H9 (cell line): ENCODE measurements around the gene ZNF628. TPM values are rescaled to one million over a fixed set of nuclear protein-coding genes. Genes with fewer than 3 reads are reported as not detected.

Source experiments
- DNase-seq: peaks from one replicate; pipeline ENCODE4 v3.0.0-alpha.2; 2017
- H2AFZ ChIP-seq: one replicate; pipeline ENCODE4 v1.6.1; 2013; ENCODE audit warnings: mild to moderate bottlenecking, low read length, control low read depth, moderate library complexity
- H2AK5ac ChIP-seq: 2 replicates; pipeline ENCODE4 v1.6.1; 2013; ENCODE audit warnings: low read length, control low read depth, mixed read lengths; ENCODE audit not compliant: insufficient read length
- H2BK120ac ChIP-seq: one replicate; pipeline ENCODE4 v1.6.1; 2013; ENCODE audit warnings: low read depth, mild to moderate bottlenecking, low read length, control low read depth, inconsistent platforms; ENCODE audit not compliant: poor library complexity, severe bottlenecking
- H2BK12ac ChIP-seq: 2 replicates; pipeline ENCODE4 v1.6.1; 2013; ENCODE audit warnings: low read length, control low read depth, mixed read lengths, low read depth; ENCODE audit not compliant: insufficient read length
- H2BK15ac ChIP-seq: 2 replicates; pipeline ENCODE4 v1.6.1; 2013; ENCODE audit warnings: low read depth, low read length, control low read depth
- H2BK20ac ChIP-seq: one replicate; pipeline ENCODE4 v1.6.1; 2013; ENCODE audit warnings: low read depth, mild to moderate bottlenecking, low read length, control low read depth, inconsistent platforms; ENCODE audit not compliant: poor library complexity, severe bottlenecking
- H2BK5ac ChIP-seq: 2 replicates; pipeline ENCODE4 v1.6.1; 2013; ENCODE audit warnings: low read length, control low read depth, mixed read lengths; ENCODE audit not compliant: insufficient read length
- H3K14ac ChIP-seq: 2 replicates; pipeline ENCODE4 v1.6.1; 2013; ENCODE audit warnings: low read length, control low read depth; ENCODE audit not compliant: insufficient read depth
- H3K18ac ChIP-seq: 2 replicates; pipeline ENCODE4 v1.6.1; 2013; ENCODE audit warnings: low read depth, mild to moderate bottlenecking, mixed read lengths, low read length, control low read depth; ENCODE audit not compliant: insufficient read length
- H3K23ac ChIP-seq: 2 replicates; pipeline ENCODE4 v1.6.1; 2013; ENCODE audit warnings: low read length, control low read depth, mixed read lengths, low read depth; ENCODE audit not compliant: insufficient read length
- H3K23me2 ChIP-seq: 2 replicates; pipeline ENCODE4 v1.6.1; 2013; ENCODE audit warnings: low read depth, mild to moderate bottlenecking, mixed read lengths, low read length, control low read depth; ENCODE audit not compliant: insufficient read length, poor library complexity, severe bottlenecking
- H3K27ac ChIP-seq: 2 replicates; pipeline ENCODE4 v1.5.1; 2013; ENCODE audit warnings: low read length, control low read depth, mixed read lengths, low read depth; ENCODE audit not compliant: insufficient read length
- H3K27me3 ChIP-seq: 2 replicates; pipeline ENCODE4 v1.6.1; 2013; ENCODE audit warnings: low read length, control low read depth, inconsistent platforms; ENCODE audit not compliant: insufficient read depth
- H3K4ac ChIP-seq: 2 replicates; pipeline ENCODE4 v1.6.1; 2013; ENCODE audit warnings: low read depth, mild to moderate bottlenecking, control low read depth, inconsistent platforms, low read length, moderate library complexity
- H3K4me1 ChIP-seq: 2 replicates; pipeline ENCODE4 v1.6.1; 2013; ENCODE audit warnings: low read length, control low read depth, inconsistent platforms; ENCODE audit not compliant: insufficient read depth
- H3K4me2 ChIP-seq: 2 replicates; pipeline ENCODE4 v1.6.1; 2013; ENCODE audit warnings: low read length, control low read depth, mixed read lengths; ENCODE audit not compliant: insufficient read length, insufficient read depth
- H3K56ac ChIP-seq: 2 replicates; pipeline ENCODE4 v1.6.1; 2013; ENCODE audit warnings: low read depth, mild to moderate bottlenecking, mixed read lengths, low read length, control low read depth; ENCODE audit not compliant: insufficient read length
- H3K79me1 ChIP-seq: 2 replicates; pipeline ENCODE4 v1.6.1; 2013; ENCODE audit warnings: low read depth, mild to moderate bottlenecking, moderate library complexity, low read length, control low read depth, inconsistent platforms; ENCODE audit not compliant: insufficient read depth, poor library complexity, severe bottlenecking
- H3K79me2 ChIP-seq: 2 replicates; pipeline ENCODE4 v1.6.1; 2013; ENCODE audit warnings: low read length, control low read depth, inconsistent platforms; ENCODE audit not compliant: insufficient read depth
- H3K9ac ChIP-seq: 2 replicates; pipeline ENCODE4 v1.6.1; 2013; ENCODE audit warnings: low read length, control low read depth, mixed read lengths; ENCODE audit not compliant: insufficient read length; ENCODE audit errors: extremely low read depth
- H3K9me3 ChIP-seq: one replicate; pipeline ENCODE4 v1.6.1; 2013; ENCODE audit warnings: low read depth, low read length, inconsistent platforms; ENCODE audit not compliant: control insufficient read depth
- H3T11ph ChIP-seq: one replicate; pipeline ENCODE4 v1.6.1; 2013; ENCODE audit warnings: mild to moderate bottlenecking, low read length, control low read depth, inconsistent platforms
- H4K20me1 ChIP-seq: one replicate; pipeline ENCODE4 v1.6.1; 2013; ENCODE audit not compliant: control insufficient read depth, insufficient read length, insufficient read depth
- H4K5ac ChIP-seq: 2 replicates; pipeline ENCODE4 v1.6.1; 2013; ENCODE audit warnings: low read depth, mild to moderate bottlenecking, mixed read lengths, low read length, control low read depth; ENCODE audit not compliant: insufficient read length
- H4K8ac ChIP-seq: replicated peaks from 2 replicates; pipeline ENCODE4 v1.6.1; 2013; ENCODE audit warnings: low read length, control low read depth, mixed read lengths, low read depth; ENCODE audit not compliant: insufficient read length
- H4K91ac ChIP-seq: 2 replicates; pipeline ENCODE4 v1.6.1; 2013; ENCODE audit warnings: low read depth, mild to moderate bottlenecking, moderate library complexity, mixed read lengths, low read length, control low read depth; ENCODE audit not compliant: insufficient read length
- H3K27ac Mint-ChIP-seq, 3 experiments: 2 replicates in 2 of 3; 3 replicates in 1 of 3; pipeline ENCODE4 v1.8.0; 2020 to 2021; ENCODE audit warnings: mixed read lengths in 3 of 3, mild to moderate bottlenecking in 1 of 3, moderate library complexity in 1 of 3
- H3K27me3 Mint-ChIP-seq: 2 replicates; pipeline ENCODE4 v1.8.0; 2021; ENCODE audit warnings: low read depth, mild to moderate bottlenecking, moderate library complexity, mixed read lengths
- H3K36me3 Mint-ChIP-seq, 3 experiments: 2 replicates in 2 of 3; 3 replicates in 1 of 3; pipeline ENCODE4 v1.8.0; 2020 to 2021; ENCODE audit warnings: low read depth in 3 of 3, mixed read lengths in 3 of 3; ENCODE audit not compliant: insufficient read depth in 1 of 3
- H3K4me1 Mint-ChIP-seq, 2 experiments: 2 replicates each; pipeline ENCODE4 v1.8.0; 2020; ENCODE audit warnings: mixed read lengths in 2 of 2
- H3K4me3 Mint-ChIP-seq, 2 experiments: 2 replicates in 1 of 2; 3 replicates in 1 of 2; pipeline ENCODE4 v1.8.0; 2020 to 2021; ENCODE audit warnings: mild to moderate bottlenecking in 2 of 2, mixed read lengths in 2 of 2, moderate library complexity in 1 of 2
- H3K9me3 Mint-ChIP-seq, 2 experiments: 2 replicates in 1 of 2; 3 replicates in 1 of 2; pipeline ENCODE4 v1.8.0; 2020; ENCODE audit warnings: mild to moderate bottlenecking in 2 of 2, mixed read lengths in 2 of 2, moderate library complexity in 1 of 2
- WGBS: extraction: QIAGEN DNeasy Blood & Tissue Kit; methylation state at CpG from one replicate; pipeline ENCODE4 v1.1.7; 2013; ENCODE audit warnings: missing lambda C conversion rate, low lambda C conversion rate, mixed read lengths; ENCODE audit not compliant: insufficient read length; ENCODE audit errors: extremely low coverage; 5-methylcytosine and 5-hydroxymethylcytosine counted together
- total RNA-seq: library from RNA; stranded (reverse); gene quantifications from 2 replicates; pipeline ENCODE4 v1.2.1, GENCODE V29; 2021
- TF ChIP-seq, protein P1 (sequence below): fragments of 200-600 bp; sonication (generic); conservative IDR thresholded peaks from 3 replicates; pipeline ENCODE4 v1.8.0; 2021; ENCODE audit warnings: antibody characterized with exemption, mild to moderate bottlenecking

ZNF628 gene
- total RNA-seq, 1 experiment from 2014 or later, result 16.6 TPM

DNA sequence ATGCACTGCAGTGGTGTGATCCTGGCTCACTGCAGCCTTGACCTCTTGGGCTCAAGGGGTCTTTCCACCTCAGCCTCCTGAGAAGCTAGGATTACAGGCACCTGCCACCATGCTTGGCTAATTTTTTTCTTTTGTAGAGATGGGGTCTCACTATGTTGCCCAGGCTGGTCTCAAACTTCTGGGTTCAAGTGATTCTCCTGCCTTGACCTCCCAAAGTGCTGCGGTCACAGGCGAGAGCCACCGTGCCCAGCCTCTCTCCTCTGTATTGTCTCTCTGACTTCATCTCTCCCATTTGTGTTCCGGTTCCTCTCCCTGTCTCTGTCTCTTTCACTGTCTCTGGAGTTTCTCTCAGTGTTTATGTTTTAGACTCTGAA, 10.2 kb upstream of the ZNF628 start:
- Mint-ChIP-seq H3K27ac (no peak overlapping the region), H3K4me1 (peaks cover 14 to 20% of the 10 kb centered on the region in 2 experiments), H3K36me3 (no peaks in the 10 kb centered on the region; a peak in 1 of 7 replicates), H3K9me3 (peaks cover 0 to 3% of the 10 kb centered on the region in 2 experiments; a peak in 1 of 5 replicates), H3K27me3 (peaks cover 13% of the 10 kb centered on the region), H3K4me3 (no peak overlapping the region; a peak in 1 of 5 replicates)
- Histone ChIP-seq H3K9me3 (no peaks in the 10 kb centered on the region), H2BK120ac (no peak overlapping the region), H3K18ac (no peak overlapping the region), H4K91ac (no peak overlapping the region), H3T11ph (no peak overlapping the region), H2BK15ac (no peak overlapping the region; the same call in 1 of the 2 replicates), H3K23ac (no peak overlapping the region), H3K4me2 (no peak overlapping the region), H3K4ac (no peak overlapping the region), H3K56ac (no peak overlapping the region), H2BK20ac (no peak overlapping the region), H2AFZ (no peak overlapping the region), H3K79me2 (no peaks in the 10 kb centered on the region), H3K27me3 (no peaks in the 10 kb centered on the region), H3K23me2 (no peaks in the 10 kb centered on the region), H3K9ac (no peak overlapping the region), H3K14ac (no peak overlapping the region), H2BK5ac (no peak overlapping the region), H4K20me1 (no peaks in the 10 kb centered on the region), H4K8ac (no peak overlapping the region), H3K27ac (no peak overlapping the region), H4K5ac (no peak overlapping the region), H3K79me1 (no peaks in the 10 kb centered on the region), H2BK12ac (no peak overlapping the region), H3K4me1 (no peaks in the 10 kb centered on the region; the same call in 1 of the 2 replicates), H2AK5ac (no peak overlapping the region)
- no CpG with 5 or more reads among the region's 4 CpGs for WGBS
- DNase-seq, result no peak
- TF ChIP-seq, protein P1, sequence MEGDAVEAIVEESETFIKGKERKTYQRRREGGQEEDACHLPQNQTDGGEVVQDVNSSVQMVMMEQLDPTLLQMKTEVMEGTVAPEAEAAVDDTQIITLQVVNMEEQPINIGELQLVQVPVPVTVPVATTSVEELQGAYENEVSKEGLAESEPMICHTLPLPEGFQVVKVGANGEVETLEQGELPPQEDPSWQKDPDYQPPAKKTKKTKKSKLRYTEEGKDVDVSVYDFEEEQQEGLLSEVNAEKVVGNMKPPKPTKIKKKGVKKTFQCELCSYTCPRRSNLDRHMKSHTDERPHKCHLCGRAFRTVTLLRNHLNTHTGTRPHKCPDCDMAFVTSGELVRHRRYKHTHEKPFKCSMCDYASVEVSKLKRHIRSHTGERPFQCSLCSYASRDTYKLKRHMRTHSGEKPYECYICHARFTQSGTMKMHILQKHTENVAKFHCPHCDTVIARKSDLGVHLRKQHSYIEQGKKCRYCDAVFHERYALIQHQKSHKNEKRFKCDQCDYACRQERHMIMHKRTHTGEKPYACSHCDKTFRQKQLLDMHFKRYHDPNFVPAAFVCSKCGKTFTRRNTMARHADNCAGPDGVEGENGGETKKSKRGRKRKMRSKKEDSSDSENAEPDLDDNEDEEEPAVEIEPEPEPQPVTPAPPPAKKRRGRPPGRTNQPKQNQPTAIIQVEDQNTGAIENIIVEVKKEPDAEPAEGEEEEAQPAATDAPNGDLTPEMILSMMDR, result no peak
